BE2C (cell line): ENCODE measurements around the gene ACAD11.
A peak's percentile ranks its signal among the peaks of the same experiment; 100 is the strongest.

Experiments used
- DNase-seq: peaks from one replicate; pipeline ENCODE4 v3.0.0-alpha.2; 2020
- H3K27me3 ChIP-seq: fragments of 250-450 bp; sonication (Bioruptor Pico); 2 replicates; pipeline ENCODE4 v1.5.1; 2020; ENCODE audit warnings: mild to moderate bottlenecking
- H3K36me3 ChIP-seq: fragments of 250-450 bp; sonication (Bioruptor Pico); 2 replicates; pipeline ENCODE4 v1.5.1; 2020; ENCODE audit warnings: mild to moderate bottlenecking
- H3K4me1 ChIP-seq: fragments of 250-450 bp; sonication (Bioruptor Pico); 2 replicates; pipeline ENCODE4 v1.5.1; 2020
- H3K4me3 ChIP-seq: 2 replicates; pipeline ENCODE4 v1.5.1; 2011; ENCODE audit warnings: low read depth, low read length
- H3K9me3 ChIP-seq: fragments of 250-450 bp; sonication (Bioruptor Pico); 2 replicates; pipeline ENCODE4 v1.5.1; 2020
- CTCF ChIP-seq: IDR thresholded peaks from 2 replicates; pipeline ENCODE4 v1.5.1; 2012; ENCODE audit warnings: mild to moderate bottlenecking, low read depth, low read length

The ACAD11 gene

GRCh38 chr3:132536442-132537153 is 123.0 kb downstream of the ACAD11 start:
- Histone ChIP-seq H3K27me3 (no peaks in the 10 kb centered on the region), H3K36me3 (peaks cover 19% of the 10 kb centered on the region), H3K4me3 (no peak overlapping the region), H3K9me3 (no peaks in the 10 kb centered on the region), H3K4me1 (no peaks in the 10 kb centered on the region)
- TF ChIP-seq CTCF = no peak
- no peak for DNase-seq

- no peak overlapping the region for H3K4me3 ChIP-seq
- H3K36me3 ChIP-seq = peaks cover 25% of the 10 kb centered on the region
- peak; percentile 73 for DNase-seq
- TF ChIP-seq CTCF = peak; percentile 63
- H3K9me3 ChIP-seq = no peaks in the 10 kb centered on the region
- H3K27me3 ChIP-seq = no peaks in the 10 kb centered on the region
- H3K4me1 ChIP-seq = no peaks in the 10 kb centered on the region
Observed at GRCh38 chr3:132535575-132536441, 123.8 kb downstream of the ACAD11 start.

- DNase-seq = no peak
- Histone ChIP-seq H3K9me3 (no peaks in the 10 kb centered on the region), H3K27me3 (no peaks in the 10 kb centered on the region), H3K4me1 (no peaks in the 10 kb centered on the region), H3K4me3 (no peak overlapping the region), H3K36me3 (peaks cover 40% of the 10 kb centered on the region)
- no peak for TF ChIP-seq CTCF
Observed at GRCh38 chr3:132530624-132531023, 129.0 kb downstream of the ACAD11 start.

GRCh38 chr3:132522353-132522752 is 137.3 kb downstream of the ACAD11 start:
- no peak for TF ChIP-seq CTCF
- no peaks in the 10 kb centered on the region for H3K4me1 ChIP-seq
- DNase-seq = no peak
- H3K36me3 ChIP-seq = peaks cover 57% of the 10 kb centered on the region
- H3K9me3 ChIP-seq = no peaks in the 10 kb centered on the region
- no peak overlapping the region for H3K4me3 ChIP-seq
- no peaks in the 10 kb centered on the region for H3K27me3 ChIP-seq

- no peaks in the 10 kb centered on the region for H3K4me1 ChIP-seq
- no peak for TF ChIP-seq CTCF
- DNase-seq = no peak
- peaks cover 59% of the 10 kb centered on the region for H3K36me3 ChIP-seq
- no peaks in the 10 kb centered on the region for H3K9me3 ChIP-seq
- H3K27me3 ChIP-seq = no peaks in the 10 kb centered on the region
- no peak overlapping the region for H3K4me3 ChIP-seq
Observed at GRCh38 chr3:132521901-132522300, 137.7 kb downstream of the ACAD11 start.

GRCh38 chr3:132519914-132520313 is 139.7 kb downstream of the ACAD11 start:
- Histone ChIP-seq H3K27me3 (no peaks in the 10 kb centered on the region), H3K4me3 (no peak overlapping the region), H3K4me1 (no peaks in the 10 kb centered on the region), H3K36me3 (peaks cover 58% of the 10 kb centered on the region), H3K9me3 (no peaks in the 10 kb centered on the region)
- DNase-seq = no peak
- no peak for TF ChIP-seq CTCF
